Retinal pigment epithelial cell (primary cell): Measurements from ENCODE around the gene PRKCH.

Source experiments
- DNase-seq: peaks from one replicate; pipeline ENCODE4 v3.0.0-alpha.2; 2010; ENCODE audit warnings: low read depth
- H3K4me3 ChIP-seq: 2 replicates; pipeline ENCODE4 v1.5.1; 2011; ENCODE audit warnings: mild to moderate bottlenecking, low read length, control low read depth, moderate library complexity
- CTCF ChIP-seq: conservative IDR thresholded peaks from 2 replicates; pipeline ENCODE4 v1.5.1; 2011; ENCODE audit warnings: low read depth, low read length, control low read depth, inconsistent platforms

PRKCH gene

GRCh38 chr14:61350427-61351270, 29.3 kb downstream of the PRKCH start:
- H3K4me3 ChIP-seq, result no peak overlapping the region
- no peak for TF ChIP-seq CTCF
- no peak for DNase-seq

GRCh38 chr14:61351477-61351876, 30.1 kb downstream of the PRKCH start:
- no peak for DNase-seq
- no peak for TF ChIP-seq CTCF
- no peak overlapping the region for H3K4me3 ChIP-seq

- no peak overlapping the region for H3K4me3 ChIP-seq
- TF ChIP-seq CTCF, result no peak
- DNase-seq, result no peak
Observed at GRCh38 chr14:61355892-61356325, 34.5 kb downstream of the PRKCH start.

- no peak for DNase-seq
- no peak overlapping the region for H3K4me3 ChIP-seq
- no peak for TF ChIP-seq CTCF
Observed at GRCh38 chr14:61357123-61357522, 35.7 kb downstream of the PRKCH start.

GRCh38 chr14:61358554-61359226, 37.3 kb downstream of the PRKCH start:
- H3K4me3 ChIP-seq, result no peak overlapping the region
- no peak for DNase-seq

GRCh38 chr14:61360796-61361525, 39.6 kb downstream of the PRKCH start:
- H3K4me3 ChIP-seq, result no peak overlapping the region
- no peak for DNase-seq
- no peak for TF ChIP-seq CTCF

More at GRCh38 chr14:61358554-61359226, 37.3 kb downstream of the PRKCH start:
- TF ChIP-seq CTCF, result no peak
